GM12864 (cell line): ENCODE data around the gene LRP10.

Experiments used
- DNase-seq: peaks from one replicate; pipeline ENCODE4 v3.0.0-alpha.2; 2011; ENCODE audit warnings: low read depth
- H3K4me3 ChIP-seq: 2 replicates; pipeline ENCODE4 v1.5.1; 2011; ENCODE audit warnings: mild to moderate bottlenecking, low read depth, low read length, control low read depth
- TF ChIP-seq, protein P1 (sequence below): IDR thresholded peaks from 2 replicates; pipeline ENCODE4 v1.5.1; 2011; ENCODE audit warnings: low read depth, mild to moderate bottlenecking, moderate library complexity, low read length, control low read depth, inconsistent platforms; ENCODE audit errors: missing control alignments

LRP10 gene

DNA sequence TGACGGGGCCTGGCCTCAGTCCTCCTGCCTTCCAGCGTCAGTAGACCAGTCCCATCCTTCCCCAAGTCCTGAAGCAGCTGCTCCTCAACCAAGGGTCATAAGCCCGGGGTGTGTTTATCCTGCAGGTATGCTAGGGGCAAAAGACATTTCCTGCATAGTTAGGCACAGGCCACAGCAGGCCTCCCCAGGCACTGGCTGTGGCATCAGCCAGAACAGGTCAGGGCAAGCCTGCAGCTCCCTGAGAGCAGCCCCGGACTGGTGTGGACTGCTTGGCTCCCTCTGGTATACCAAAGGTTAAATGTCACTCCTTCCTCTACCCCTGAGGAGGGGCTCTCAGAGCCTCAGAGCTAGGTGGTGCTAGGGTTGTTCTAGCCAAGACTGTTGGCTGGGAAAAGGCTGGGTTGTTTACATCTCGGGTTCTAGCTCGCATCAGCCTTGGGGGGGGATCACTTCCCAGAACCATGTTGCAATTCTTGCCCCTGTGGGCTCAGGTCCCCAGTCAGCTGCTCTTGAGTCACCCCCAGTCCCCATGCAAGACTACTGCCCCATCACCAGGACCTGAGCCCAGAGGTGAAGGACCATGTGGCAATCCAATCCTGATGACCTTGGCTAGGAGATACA is 32.3 kb upstream of the LRP10 start:
- no peak overlapping the region for H3K4me3 ChIP-seq
- no peak for DNase-seq
- TF ChIP-seq, protein P1, sequence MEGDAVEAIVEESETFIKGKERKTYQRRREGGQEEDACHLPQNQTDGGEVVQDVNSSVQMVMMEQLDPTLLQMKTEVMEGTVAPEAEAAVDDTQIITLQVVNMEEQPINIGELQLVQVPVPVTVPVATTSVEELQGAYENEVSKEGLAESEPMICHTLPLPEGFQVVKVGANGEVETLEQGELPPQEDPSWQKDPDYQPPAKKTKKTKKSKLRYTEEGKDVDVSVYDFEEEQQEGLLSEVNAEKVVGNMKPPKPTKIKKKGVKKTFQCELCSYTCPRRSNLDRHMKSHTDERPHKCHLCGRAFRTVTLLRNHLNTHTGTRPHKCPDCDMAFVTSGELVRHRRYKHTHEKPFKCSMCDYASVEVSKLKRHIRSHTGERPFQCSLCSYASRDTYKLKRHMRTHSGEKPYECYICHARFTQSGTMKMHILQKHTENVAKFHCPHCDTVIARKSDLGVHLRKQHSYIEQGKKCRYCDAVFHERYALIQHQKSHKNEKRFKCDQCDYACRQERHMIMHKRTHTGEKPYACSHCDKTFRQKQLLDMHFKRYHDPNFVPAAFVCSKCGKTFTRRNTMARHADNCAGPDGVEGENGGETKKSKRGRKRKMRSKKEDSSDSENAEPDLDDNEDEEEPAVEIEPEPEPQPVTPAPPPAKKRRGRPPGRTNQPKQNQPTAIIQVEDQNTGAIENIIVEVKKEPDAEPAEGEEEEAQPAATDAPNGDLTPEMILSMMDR = no peak

DNA sequence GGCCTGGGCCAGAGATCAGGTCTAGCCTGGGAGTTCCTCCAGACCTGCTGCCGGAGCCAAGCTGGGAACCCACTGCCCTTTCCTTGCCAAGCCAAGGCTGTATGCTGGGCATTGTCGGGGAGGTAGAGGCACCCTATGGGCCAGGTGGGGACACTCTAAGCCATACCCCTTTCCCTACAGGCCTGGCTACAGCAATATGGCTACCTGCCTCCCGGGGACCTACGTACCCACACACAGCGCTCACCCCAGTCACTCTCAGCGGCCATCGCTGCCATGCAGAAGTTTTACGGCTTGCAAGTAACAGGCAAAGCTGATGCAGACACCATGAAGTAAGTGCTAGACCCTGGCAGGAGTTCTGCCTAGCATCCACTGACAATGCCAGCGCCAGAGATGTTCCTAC is 30.2 kb upstream of the LRP10 start:
- H3K4me3 ChIP-seq = no peak overlapping the region
- no peak for DNase-seq
- TF ChIP-seq, protein P1 = no peak

DNA sequence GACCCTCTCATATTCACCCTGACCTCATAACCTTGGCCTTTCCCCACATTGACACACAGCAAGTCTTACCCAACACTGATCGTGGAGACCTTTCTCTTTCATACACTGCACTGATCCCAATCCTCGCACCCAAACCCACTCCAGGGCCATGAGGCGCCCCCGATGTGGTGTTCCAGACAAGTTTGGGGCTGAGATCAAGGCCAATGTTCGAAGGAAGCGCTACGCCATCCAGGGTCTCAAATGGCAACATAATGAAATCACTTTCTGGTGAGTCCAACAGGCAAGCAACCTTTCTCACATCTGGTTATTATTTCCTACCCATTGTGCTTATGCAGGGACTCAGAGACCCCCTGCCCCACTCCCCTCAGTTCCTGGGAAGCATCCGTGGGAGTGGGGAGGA is 29.8 kb upstream of the LRP10 start:
- H3K4me3 ChIP-seq = no peak overlapping the region
- TF ChIP-seq, protein P1 = no peak
- DNase-seq = no peak

DNA sequence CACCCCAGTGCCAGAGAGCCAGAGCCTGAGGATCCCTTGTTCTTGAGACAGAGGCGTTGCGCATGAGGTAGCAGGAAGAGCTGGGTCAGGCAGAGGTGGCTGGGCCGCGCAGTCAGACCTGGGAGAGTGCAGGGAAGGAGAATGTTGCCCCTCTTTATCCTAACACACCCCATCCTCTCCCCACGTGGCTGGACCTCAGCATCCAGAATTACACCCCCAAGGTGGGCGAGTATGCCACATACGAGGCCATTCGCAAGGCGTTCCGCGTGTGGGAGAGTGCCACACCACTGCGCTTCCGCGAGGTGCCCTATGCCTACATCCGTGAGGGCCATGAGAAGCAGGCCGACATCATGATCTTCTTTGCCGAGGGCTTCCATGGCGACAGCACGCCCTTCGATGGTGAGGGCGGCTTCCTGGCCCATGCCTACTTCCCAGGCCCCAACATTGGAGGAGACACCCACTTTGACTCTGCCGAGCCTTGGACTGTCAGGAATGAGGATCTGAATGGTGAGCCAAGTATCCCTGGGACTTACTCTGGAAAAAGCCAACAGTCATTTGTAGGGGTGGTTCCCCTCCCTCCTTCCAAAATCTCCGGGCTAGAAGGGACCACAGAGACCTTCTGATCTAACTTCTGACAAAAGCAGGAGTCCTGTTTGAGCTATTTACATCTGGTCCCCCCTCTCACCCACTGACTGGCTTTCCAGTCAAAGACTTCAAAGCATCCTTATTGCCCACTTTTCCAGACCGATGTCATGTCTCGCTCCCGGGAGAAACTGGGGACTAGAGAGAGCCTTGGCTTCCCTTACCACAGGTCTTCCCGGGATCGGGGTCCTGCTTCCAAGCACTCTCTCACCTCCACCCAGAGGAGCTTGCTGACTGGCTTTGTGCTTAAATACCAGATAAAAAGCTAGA is 29.1 kb upstream of the LRP10 start:
- no peak for DNase-seq
- H3K4me3 ChIP-seq = no peak overlapping the region
- TF ChIP-seq, protein P1 = no peak

DNA sequence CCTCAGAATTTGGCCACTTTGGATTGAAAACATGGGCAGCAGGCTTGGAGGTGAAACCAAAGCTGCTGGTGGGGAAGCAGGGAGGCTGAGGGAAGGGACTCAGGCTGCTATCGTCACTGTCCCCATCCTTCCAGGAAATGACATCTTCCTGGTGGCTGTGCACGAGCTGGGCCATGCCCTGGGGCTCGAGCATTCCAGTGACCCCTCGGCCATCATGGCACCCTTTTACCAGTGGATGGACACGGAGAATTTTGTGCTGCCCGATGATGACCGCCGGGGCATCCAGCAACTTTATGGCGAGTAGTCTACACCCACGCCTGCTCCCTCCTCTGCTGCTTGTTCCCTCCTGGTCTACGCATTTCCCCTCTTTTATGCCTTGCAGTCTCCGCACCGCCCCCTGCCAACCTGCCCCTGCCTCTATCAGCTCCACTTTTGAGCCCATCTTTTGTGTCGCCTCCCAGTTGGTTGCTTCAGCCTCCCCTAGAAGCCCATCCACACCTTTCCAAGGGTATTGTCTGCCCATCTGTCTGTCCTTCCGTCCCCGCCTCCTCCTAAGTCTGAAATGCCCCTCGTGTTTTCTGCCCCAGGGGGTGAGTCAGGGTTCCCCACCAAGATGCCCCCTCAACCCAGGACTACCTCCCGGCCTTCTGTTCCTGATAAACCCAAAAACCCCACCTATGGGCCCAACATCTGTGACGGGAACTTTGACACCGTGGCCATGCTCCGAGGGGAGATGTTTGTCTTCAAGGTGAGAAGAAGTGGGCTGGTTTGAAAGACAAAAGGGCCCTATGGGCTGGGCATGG is 28.2 kb upstream of the LRP10 start:
- no peak overlapping the region for H3K4me3 ChIP-seq
- no peak for DNase-seq
- TF ChIP-seq, protein P1 = no peak

DNA sequence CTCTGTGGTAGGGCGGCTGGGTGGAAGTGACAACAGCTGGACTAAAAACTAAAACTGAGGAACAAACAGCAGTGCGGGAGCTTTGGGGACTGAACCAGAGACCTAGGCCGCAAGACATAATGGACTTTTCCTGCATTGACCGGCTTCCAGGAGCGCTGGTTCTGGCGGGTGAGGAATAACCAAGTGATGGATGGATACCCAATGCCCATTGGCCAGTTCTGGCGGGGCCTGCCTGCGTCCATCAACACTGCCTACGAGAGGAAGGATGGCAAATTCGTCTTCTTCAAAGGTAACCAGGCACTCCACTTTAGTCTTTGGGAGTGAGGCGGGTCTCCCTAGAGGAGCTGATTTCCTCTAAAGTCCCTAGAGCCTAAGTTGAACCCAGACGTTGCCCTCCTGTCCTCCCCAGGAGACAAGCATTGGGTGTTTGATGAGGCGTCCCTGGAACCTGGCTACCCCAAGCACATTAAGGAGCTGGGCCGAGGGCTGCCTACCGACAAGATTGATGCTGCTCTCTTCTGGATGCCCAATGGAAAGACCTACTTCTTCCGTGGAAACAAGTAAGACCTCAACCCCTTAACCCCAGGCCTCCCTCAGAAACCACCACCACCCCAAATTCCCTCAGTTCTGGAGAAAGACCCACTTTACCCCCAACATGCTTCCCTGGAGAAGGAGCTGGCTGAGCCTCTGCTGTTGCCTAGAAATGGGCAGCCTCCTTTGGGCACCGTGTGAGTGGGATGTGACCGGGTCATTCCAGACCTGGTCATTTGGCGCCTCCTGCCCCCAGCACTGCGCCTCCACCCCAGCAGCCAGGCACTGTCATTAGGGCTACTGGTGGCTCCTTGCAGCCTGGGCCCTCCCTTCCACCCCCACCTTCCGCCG is 27.1 kb upstream of the LRP10 start:
- no peak for DNase-seq
- TF ChIP-seq, protein P1 = no peak
- H3K4me3 ChIP-seq = no peak overlapping the region
